ENCODE results near the gene CRYL1.
"Not testable (repeated sequence)": the region's sequence is repeated elsewhere in the genome, so short reads cannot be mapped to it uniquely, and the experiment has no call there.

The CRYL1 gene

DNA sequence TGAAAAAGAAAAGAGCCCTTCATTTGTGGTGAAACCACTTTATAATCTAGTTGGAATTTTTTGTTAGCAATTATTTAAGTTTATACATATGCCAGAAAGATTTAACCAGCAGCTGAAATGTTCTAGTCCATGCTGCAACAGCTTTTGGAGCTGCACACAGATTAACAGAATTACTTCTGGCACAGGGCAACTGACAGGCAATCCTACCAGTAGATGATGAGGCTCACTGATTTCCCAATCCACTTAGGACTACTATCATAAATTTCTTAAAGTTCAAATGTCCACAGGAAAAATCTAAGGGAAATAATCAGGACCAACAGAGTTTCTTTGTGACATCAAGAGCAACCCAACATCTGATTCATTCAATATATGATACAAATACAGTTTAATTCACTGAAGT is 78.8 kb downstream of the CRYL1 start:
- no peak for DNase-seq

DNA sequence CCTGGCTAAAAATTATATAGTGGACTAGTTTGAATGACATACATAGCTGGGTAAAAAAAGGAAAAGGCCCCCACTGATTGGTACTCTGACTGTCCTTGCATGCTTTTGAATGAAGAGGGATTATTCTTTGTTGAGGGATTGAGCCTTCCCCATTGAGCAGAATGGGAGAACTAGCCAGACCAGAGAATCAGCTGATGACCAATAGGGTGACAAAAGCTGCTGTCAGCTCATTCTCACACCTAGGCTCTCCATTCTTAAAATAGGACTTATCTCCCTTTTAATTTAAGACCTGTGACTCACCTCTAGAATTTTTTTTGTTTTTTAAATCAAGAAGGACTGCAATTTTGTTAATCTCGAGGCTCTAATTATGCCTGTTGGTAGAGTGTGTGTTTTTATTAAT is 79.3 kb downstream of the CRYL1 start:
- no peak for DNase-seq

- DNase-seq, result peak; percentile 56
Observed at GRCh38 chr13:20442798-20443381, 82.8 kb downstream of the CRYL1 start.

- DNase-seq, result peak; percentile 88
Observed at GRCh38 chr13:20442375-20442774, 83.3 kb downstream of the CRYL1 start.

DNA sequence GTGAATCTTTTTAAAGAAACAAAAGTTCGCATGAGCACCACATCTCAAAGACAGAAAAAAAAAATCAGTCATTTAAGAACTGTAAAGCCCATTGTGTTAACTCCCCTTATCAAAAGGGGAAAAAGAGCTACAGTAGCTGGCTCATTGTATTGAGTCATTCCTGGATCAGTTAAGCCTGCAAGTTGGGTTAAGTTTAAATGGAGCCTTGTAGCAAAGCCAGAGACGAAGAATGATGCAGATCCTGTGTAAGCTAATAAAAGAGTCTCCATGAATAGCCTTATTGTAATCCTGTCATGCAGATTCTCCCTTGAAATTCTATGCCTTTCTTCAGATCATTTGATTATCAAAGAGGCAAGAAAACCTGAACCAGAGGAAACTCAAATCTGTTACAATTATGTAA is 83.8 kb downstream of the CRYL1 start:
- DNase-seq, result peak; percentile 98

- peak; percentile 91 for DNase-seq
Observed at GRCh38 chr13:20441056-20441455, 84.6 kb downstream of the CRYL1 start.

- no peak for DNase-seq
Observed at GRCh38 chr13:20439261-20439660, 86.4 kb downstream of the CRYL1 start.

DNA sequence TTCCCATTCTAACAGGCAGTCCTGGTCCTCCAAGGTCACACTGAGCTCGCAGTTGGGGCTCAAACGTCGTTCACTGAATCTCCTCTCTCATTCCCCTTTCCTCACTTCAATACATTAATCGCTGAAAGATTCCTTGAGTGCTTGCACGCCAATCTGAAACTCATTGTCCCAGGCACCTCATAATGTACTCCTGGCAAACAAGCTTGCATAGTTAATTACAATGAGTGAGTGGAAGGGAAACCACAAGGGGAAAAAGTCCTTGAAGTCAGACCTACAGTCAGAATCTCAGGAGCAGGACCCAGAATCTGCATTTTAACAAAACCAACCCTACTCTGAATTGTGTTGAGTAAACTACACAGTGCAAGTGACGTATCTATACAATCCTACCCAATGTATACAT is 86.9 kb downstream of the CRYL1 start:
- no peak for DNase-seq

DNA sequence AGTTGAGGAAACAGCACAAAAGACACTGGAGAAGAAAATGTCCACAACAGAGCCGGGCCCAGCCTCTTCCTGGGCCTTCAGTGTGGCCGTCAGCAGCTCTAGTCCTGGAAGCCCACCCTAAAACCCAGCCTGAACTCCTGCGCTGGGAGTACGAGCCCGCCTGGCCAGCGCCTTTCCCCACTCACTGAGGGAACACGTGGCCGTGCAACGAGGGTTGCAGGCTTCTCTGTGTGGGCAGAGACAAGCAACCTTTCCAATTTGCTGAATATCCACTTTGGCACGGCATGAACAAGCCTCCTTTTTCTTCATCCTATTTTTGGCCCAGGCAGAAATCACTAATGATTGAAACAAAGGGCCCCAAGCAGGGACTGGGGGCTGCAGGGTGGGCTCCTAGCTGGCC is 89.2 kb downstream of the CRYL1 start:
- DNase-seq, result no peak

GRCh38 chr13:20435616-20436368 is 89.9 kb downstream of the CRYL1 start:
- DNase-seq, result no peak

GRCh38 chr13:20434210-20434609 is 91.4 kb downstream of the CRYL1 start:
- not testable (repeated sequence) for DNase-seq

DNA sequence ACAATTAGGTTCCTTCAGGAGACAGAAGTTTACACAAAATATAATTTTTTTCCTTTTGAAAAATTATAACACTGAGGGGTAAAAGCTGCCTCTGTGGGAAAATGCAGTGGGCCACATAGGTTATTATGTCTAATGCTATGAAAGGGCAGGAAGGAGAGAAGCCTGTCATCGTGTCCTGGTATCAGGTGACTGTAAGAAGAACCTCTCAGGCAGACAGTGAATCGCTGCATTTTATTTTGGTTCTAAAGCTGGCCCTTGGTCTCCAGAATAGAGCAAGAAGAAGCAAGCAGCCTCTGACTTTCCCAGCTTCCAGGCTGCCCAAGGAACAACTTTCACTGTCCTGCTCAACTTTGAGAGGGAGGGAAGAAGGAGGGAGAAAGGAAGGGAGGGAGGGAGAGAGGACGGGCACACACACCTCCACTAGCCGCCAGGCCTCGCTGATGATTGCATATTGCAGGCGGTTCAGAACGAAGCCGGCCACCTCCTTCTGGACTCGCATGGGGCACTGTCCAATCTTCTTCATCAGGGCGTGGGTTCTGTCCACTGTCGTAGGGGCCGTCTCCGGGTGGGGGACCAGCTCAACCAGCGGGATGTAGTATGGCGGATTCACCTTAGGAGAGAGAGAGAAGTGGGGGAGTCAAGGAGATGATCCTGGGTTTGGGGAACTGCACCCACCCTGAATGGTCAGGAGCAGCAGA is 93.8 kb downstream of the CRYL1 start:
- DNase-seq, result peak; percentile 72

GRCh38 chr13:20431080-20431479 is 94.6 kb downstream of the CRYL1 start:
- DNase-seq, result peak; percentile 58

GRCh38 chr13:20430296-20430695 is 95.4 kb downstream of the CRYL1 start:
- no peak for DNase-seq

- DNase-seq, result no peak
Observed at GRCh38 chr13:20429682-20430081, 96.0 kb downstream of the CRYL1 start.

- DNase-seq, result no peak
Observed at GRCh38 chr13:20428666-20429644, 96.7 kb downstream of the CRYL1 start.

- no peak for DNase-seq
Observed at GRCh38 chr13:20426766-20427448, 98.8 kb downstream of the CRYL1 start.

GRCh38 chr13:20425819-20426219 is 99.8 kb downstream of the CRYL1 start:
- DNase-seq, result peak; percentile 97

DNA sequence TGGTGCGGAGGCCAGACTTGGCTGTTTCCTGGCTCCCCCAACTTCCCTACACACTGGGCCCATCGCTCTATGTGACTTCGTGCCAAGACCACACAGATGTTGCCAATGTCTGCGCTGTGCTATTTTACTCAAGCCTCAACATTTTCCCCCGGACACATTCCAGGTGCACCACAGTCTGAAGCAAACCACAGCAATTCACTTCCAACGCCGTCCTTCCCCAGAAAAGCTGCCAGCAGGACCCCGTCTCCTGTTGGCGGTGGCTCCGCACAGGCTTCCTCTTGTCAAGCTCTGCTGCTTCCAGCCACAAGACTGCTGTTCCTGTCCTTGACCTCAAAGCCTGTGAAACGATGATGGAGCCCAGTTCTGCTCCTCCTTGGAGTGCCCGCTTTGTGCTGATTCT is 100.7 kb downstream of the CRYL1 start:
- no peak for DNase-seq

GRCh38 chr13:20424559-20424852 is 101.2 kb downstream of the CRYL1 start:
- no peak for DNase-seq

DNA sequence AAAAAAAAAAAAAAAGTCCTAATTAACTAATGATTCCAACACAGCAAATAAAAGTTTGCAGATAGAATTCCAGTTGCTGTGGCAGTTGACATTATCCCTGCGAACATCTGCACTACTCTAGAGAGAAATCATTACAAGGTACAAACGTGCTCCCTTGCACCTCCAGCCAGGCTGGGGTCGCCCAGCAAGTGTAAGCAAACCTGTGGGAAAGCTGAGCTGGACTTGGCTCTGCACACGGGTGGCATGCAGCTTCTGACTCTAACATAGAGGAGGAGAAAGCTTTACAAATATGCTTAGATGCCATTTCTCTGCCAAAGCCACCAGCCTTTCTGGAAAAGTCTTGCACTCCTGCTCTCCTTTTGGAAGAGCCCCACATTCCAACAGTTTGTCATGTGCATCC is 103.3 kb downstream of the CRYL1 start:
- no peak for DNase-seq

GRCh38 chr13:20420938-20421337 is 104.7 kb downstream of the CRYL1 start:
- no peak for DNase-seq

- DNase-seq, result no peak
Observed at GRCh38 chr13:20418953-20419352, 106.7 kb downstream of the CRYL1 start.

Data from NCI-H526 treated with DMSO at 0.1 percent for 48 hours (cell line).